ENCODE measurements around the gene EGFLAM. TPM values are rescaled to one million over a fixed set of nuclear protein-coding genes. Genes with fewer than 3 reads are reported as not detected.

Gene EGFLAM
- total RNA-seq: 6.0 and 8.9 TPM in 2 replicates

DNA sequence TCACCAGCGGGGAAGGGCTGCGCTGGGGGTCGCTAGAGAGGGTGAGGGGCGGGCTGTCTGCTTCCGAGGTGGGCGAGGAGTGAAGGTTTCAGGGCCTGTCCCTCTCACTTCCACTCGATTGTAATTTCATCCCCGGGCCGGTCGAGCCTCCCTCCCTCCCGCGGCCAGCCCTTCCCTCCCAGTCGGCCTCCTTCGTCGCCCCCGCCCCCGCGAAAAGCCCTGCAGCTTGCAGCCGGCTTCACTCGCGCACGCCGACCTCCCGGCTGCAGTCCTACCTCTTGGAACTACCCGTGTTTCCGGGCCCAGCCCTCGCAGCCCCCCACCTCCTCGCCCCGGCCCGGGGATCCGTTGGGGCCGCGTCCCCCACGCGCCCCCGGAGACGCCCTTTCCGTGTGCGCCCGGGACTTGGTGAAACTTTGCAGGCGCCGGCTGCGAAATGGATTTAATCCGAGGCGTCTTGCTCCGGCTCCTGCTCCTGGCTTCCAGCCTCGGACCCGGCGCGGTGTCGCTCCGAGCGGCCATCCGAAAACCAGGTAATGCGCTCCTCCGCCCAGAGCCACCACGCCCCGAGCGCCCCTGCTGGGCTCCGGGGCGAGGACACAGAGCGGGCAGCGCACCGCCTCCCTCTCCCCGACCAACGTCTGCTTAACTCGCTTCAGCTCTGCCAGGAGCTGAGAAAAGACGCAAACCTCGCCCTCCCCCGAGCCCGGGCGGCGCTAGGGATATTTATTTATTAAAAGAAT is at the start of gene EGFLAM:
Gene EGFLAM (plus strand): TSS at position 241 of the 743 bp plus-strand sequence. CDS start 196 bp downstream, at position 437.

